Right lobe of liver (tissue), 6 donors: Measurements from ENCODE around the gene ORC6. TPM values are rescaled to one million over a fixed set of nuclear protein-coding genes. Genes with fewer than 3 reads are reported as not detected.

Experiments
- ATAC-seq, 4 donors: fragments of 200-7000 bp; cut with Tn5 transposase; one replicate each; pipeline ENCODE4 v1.9.1; 2020; ENCODE audit warnings: mild to moderate bottlenecking in 4 of 4, moderate library complexity in 4 of 4
- DNase-seq, 3 donors: peaks; one replicate each; pipeline ENCODE4 v3.0.0-alpha.2; 2020
- H3K27ac ChIP-seq, 3 donors: fragments of 200-600 bp; one replicate each; pipeline ENCODE4 v1.8.0; 2022
- H3K27me3 ChIP-seq, 2 donors: fragments of 200-600 bp; one replicate each; pipeline ENCODE4 v1.8.0; 2022
- H3K36me3 ChIP-seq, 4 donors: fragments of 200-600 bp; sonication (generic) in 1 of 4; one replicate each; pipeline versions ENCODE4 v1.5.1 to v1.8.0; 2017 to 2022; ENCODE audit warnings: control low read depth in 1 of 4
- H3K4me1 ChIP-seq, 4 donors: fragments of 200-600 bp; sonication (generic) in 1 of 4; one replicate each; pipeline versions ENCODE4 v1.5.1 to v1.8.0; 2017 to 2022; ENCODE audit warnings: control low read depth in 1 of 4
- H3K4me3 ChIP-seq, 3 donors: fragments of 200-600 bp; one replicate each; pipeline ENCODE4 v1.8.0; 2022
- H3K9me3 ChIP-seq, 4 donors: fragments of 200-600 bp; sonication (generic) in 1 of 4; one replicate each; pipeline versions ENCODE4 v1.5.1 to v1.8.0; 2017 to 2022; ENCODE audit warnings: control low read depth in 1 of 4
- CTCF ChIP-seq, 4 donors: fragments of 200-600 bp in 3 of 4; fragments of 450-650 bp in 1 of 4; IDR thresholded peaks; one replicate each; pipeline versions ENCODE4 v1.5.1 to v1.8.0; 2016 to 2022; ENCODE audit warnings: antibody characterized with exemption in 4 of 4, mild to moderate bottlenecking in 2 of 4
- POLR2A ChIP-seq: fragments of 450-650 bp; IDR thresholded peaks from one replicate; pipeline ENCODE4 v1.6.1; 2017; ENCODE audit warnings: antibody characterized with exemption, mild to moderate bottlenecking
- WGBS: methylation state at CpG from one replicate; pipeline ENCODE4 v1.1.6; 2018; ENCODE audit warnings: low coverage, low lambda C conversion rate; ENCODE audit not compliant: insufficient coverage; ENCODE audit errors: missing lambda C conversion rate; 5-methylcytosine and 5-hydroxymethylcytosine counted together
- intact Hi-C, 2 donors: fragments of 100-400 bp; cut with DNase I; formaldehyde crosslinking; loops; one replicate each; pipeline versions ENCODE4 v1.11.2 to v1.14.1; 2022
- total RNA-seq, 6 experiments: library from RNA; depleted of rRNA in 2 of 6; stranded (reverse); fragments of >200 nt in 2 of 6; fragmentation: NEBNext Ultra II Directional in 3 of 6; extraction: Animal tissue kit (Norgen Biotek cat#: 25700) in 3 of 6; gene quantifications; one replicate each; pipeline versions ENCODE4 v1.1.0 to v1.2.4, GENCODE V29; 2016 to 2023
- donor health status: DM: no; HTN: yes; CAD: no.
- donor health status: DM: no; HTN: no; CAD: no.
- donor health status: DM: no; HTN: no; CAD: no.
- donor health status: DM: no; HTN: yes; CAD: no.
- donor health status: DM: no; HTN: yes; CAD: no.

Gene ORC6
- total RNA-seq, 6 experiments from 2014 or later = 0.18 to 4.8 (median 0.76) TPM

GRCh38 chr16:46737621-46738214 lies 48.3 kb downstream of the ORC6 start:
- TF ChIP-seq CTCF (IDR thresholded peaks at IDR 0.05) (no peak), POLR2A (no peak)
- peak in 1 of 4 donors; percentile 25 for ATAC-seq
- H3K36me3 ChIP-seq = no peaks in the 10 kb centered on the region
- H3K27ac ChIP-seq = no peak overlapping the region
- intact Hi-C loops = no loop called here
- no peaks in the 10 kb centered on the region for H3K4me1 ChIP-seq
- no peaks in the 10 kb centered on the region for H3K27me3 ChIP-seq
- no peak for DNase-seq
- 90% methylated on average over 9 of the region's 14 CpGs for WGBS
- no peaks in the 10 kb centered on the region for H3K9me3 ChIP-seq
- H3K4me3 ChIP-seq = no peak overlapping the region

- Histone ChIP-seq H3K9me3 (no peaks in the 10 kb centered on the region), H3K4me1 (no peaks in the 10 kb centered on the region), H3K27me3 (no peaks in the 10 kb centered on the region), H3K4me3 (no peak overlapping the region), H3K36me3 (no peaks in the 10 kb centered on the region), H3K27ac (no peak overlapping the region)
- WGBS = 75% methylated on average over 2 of the region's 2 CpGs
- ATAC-seq = no peak
- intact Hi-C loops = no loop called here
- no peak for DNase-seq
- TF ChIP-seq CTCF (IDR thresholded peaks at IDR 0.05) = no peak
- no peak for TF ChIP-seq POLR2A
These were observed 50.5 kb downstream of the ORC6 start for GRCh38 chr16:46739934-46740333.

GRCh38 chr16:46743232-46743719 lies 53.8 kb downstream of the ORC6 start:
- H3K27me3 ChIP-seq = no peaks in the 10 kb centered on the region
- no peak for TF ChIP-seq POLR2A
- no peak for TF ChIP-seq CTCF (IDR thresholded peaks at IDR 0.05)
- H3K36me3 ChIP-seq = no peaks in the 10 kb centered on the region
- ATAC-seq (peak; percentile 41 to 70 (median 54)), DNase-seq (no peak)
- intact Hi-C loops = no loop called here
- H3K4me1 ChIP-seq = no peaks in the 10 kb centered on the region
- H3K4me3 ChIP-seq = no peak overlapping the region
- peak overlapping the region; percentile 28 to 44 (median 37) for H3K27ac ChIP-seq
- 32% methylated on average over 8 of the region's 10 CpGs for WGBS
- no peaks in the 10 kb centered on the region for H3K9me3 ChIP-seq

- ATAC-seq (no peak), DNase-seq (no peak)
- Histone ChIP-seq H3K4me1 (no peaks in the 10 kb centered on the region), H3K27ac (no peak overlapping the region), H3K9me3 (no peaks in the 10 kb centered on the region), H3K4me3 (no peak overlapping the region), H3K27me3 (no peaks in the 10 kb centered on the region), H3K36me3 (no peaks in the 10 kb centered on the region)
- no peak for TF ChIP-seq POLR2A
- TF ChIP-seq CTCF (IDR thresholded peaks at IDR 0.05) = no peak
- 66% methylated on average over 6 of the region's 7 CpGs for WGBS
- intact Hi-C loops = no loop called here
These were observed 56.2 kb downstream of the ORC6 start for GRCh38 chr16:46745617-46746016.
